WTC11 (cell line): Measurements from ENCODE around the gene GPR152. TPM values are rescaled to one million over a fixed set of nuclear protein-coding genes. Genes with fewer than 3 reads are reported as not detected.
A peak's percentile ranks its signal among the peaks of the same experiment; 100 is the strongest.

Source experiments
- ATAC-seq: fragments of 200-7000 bp; cut with Tn5 transposase; 2 replicates; pipeline ENCODE4 v1.10.0; 2021; ENCODE audit warnings: mild to moderate bottlenecking, moderate library complexity
- CTCF ChIA-PET: fragments of 300-600 bp; sonication (Branson Sonifier 250); formaldehyde crosslinking; loops from one replicate; lab custom pipeline; 2021; ENCODE audit warnings: antibody characterized with exemption; lab: Charles Lee
- POLR2A ChIA-PET: fragments of 350-600 bp; sonication (Branson Sonifier 250); formaldehyde crosslinking; loops from one replicate; lab custom pipeline; 2021; ENCODE audit warnings: antibody characterized with exemption; lab: Charles Lee
- DNase-seq: peaks from one replicate; pipeline ENCODE4 v3.0.0; 2021; ENCODE audit warnings: low spot score
- H3K27ac Mint-ChIP-seq: 2 replicates; pipeline ENCODE4 v1.8.0; 2021; ENCODE audit warnings: mixed read lengths
- H3K27me3 Mint-ChIP-seq: 2 replicates; pipeline ENCODE4 v1.8.0; 2021; ENCODE audit warnings: low read depth, mild to moderate bottlenecking, moderate library complexity, mixed read lengths
- H3K36me3 Mint-ChIP-seq: 2 replicates; pipeline ENCODE4 v1.8.0; 2021; ENCODE audit warnings: mixed read lengths
- H3K4me1 Mint-ChIP-seq: 2 replicates; pipeline ENCODE4 v1.8.0; 2022; ENCODE audit warnings: mixed read lengths
- H3K4me3 Mint-ChIP-seq: 2 replicates; pipeline ENCODE4 v1.8.0; 2021; ENCODE audit warnings: mild to moderate bottlenecking, moderate library complexity, mixed read lengths
- H3K9me3 Mint-ChIP-seq: 2 replicates; pipeline ENCODE4 v1.8.0; 2021; ENCODE audit warnings: mixed read lengths
- ATF3 ChIP-seq: sonication (generic); formaldehyde crosslinking; conservative IDR thresholded peaks from 2 replicates; pipeline ENCODE4 v1.8.1; 2022; ENCODE audit warnings: mild to moderate bottlenecking, missing genetic modification reagents
- CDX4 ChIP-seq: fragments of 250-450 bp; sonication (Bioruptor Pico); IDR thresholded peaks from 2 replicates; pipeline ENCODE4 v1.9.0; 2021; ENCODE audit warnings: moderate library complexity, mild to moderate bottlenecking, inconsistent platforms, borderline replicate concordance
- E2F4 ChIP-seq: sonication (generic); formaldehyde crosslinking; IDR thresholded peaks from 2 replicates; pipeline ENCODE4 v1.8.1; 2022; ENCODE audit warnings: low read depth, mild to moderate bottlenecking, moderate library complexity, missing genetic modification reagents, borderline replicate concordance
- ELF4 ChIP-seq: sonication (generic); formaldehyde crosslinking; IDR thresholded peaks from 2 replicates; pipeline ENCODE4 v1.8.1; 2022; ENCODE audit warnings: low read depth, mild to moderate bottlenecking, moderate library complexity, missing genetic modification reagents
- EMX1 ChIP-seq: fragments of 250-450 bp; sonication (Bioruptor Pico); IDR thresholded peaks from 2 replicates; pipeline ENCODE4 v1.8.0; 2021; ENCODE audit warnings: mild to moderate bottlenecking
- ETV6 ChIP-seq: sonication (generic); formaldehyde crosslinking; IDR thresholded peaks from 2 replicates; pipeline ENCODE4 v1.8.1; 2022; ENCODE audit warnings: mild to moderate bottlenecking, missing genetic modification reagents
- FOXP1 ChIP-seq: sonication (generic); formaldehyde crosslinking; IDR thresholded peaks from 2 replicates; pipeline ENCODE4 v1.8.0; 2022; ENCODE audit warnings: missing genetic modification reagents, mild to moderate bottlenecking, moderate library complexity, borderline replicate concordance
- GABPB1 ChIP-seq: sonication (generic); formaldehyde crosslinking; IDR thresholded peaks from 2 replicates; pipeline ENCODE4 v1.8.1; 2023; ENCODE audit warnings: mild to moderate bottlenecking, missing genetic modification reagents
- HMGA2 ChIP-seq: fragments of 250-450 bp; sonication (Bioruptor Pico); IDR thresholded peaks from 2 replicates; pipeline ENCODE4 v1.4.0; 2021; ENCODE audit warnings: mild to moderate bottlenecking, moderate library complexity
- JUN ChIP-seq: sonication (generic); formaldehyde crosslinking; IDR thresholded peaks from 2 replicates; pipeline ENCODE4 v1.8.0; 2023; ENCODE audit warnings: mild to moderate bottlenecking, missing genetic modification reagents
- NFE2L1 ChIP-seq: sonication (generic); formaldehyde crosslinking; IDR thresholded peaks from 2 replicates; pipeline ENCODE4 v1.8.1; 2023; ENCODE audit warnings: missing genetic modification reagents
- NR2C2 ChIP-seq: sonication (generic); formaldehyde crosslinking; IDR thresholded peaks from 2 replicates; pipeline ENCODE4 v1.8.0; 2022; ENCODE audit warnings: mild to moderate bottlenecking, missing genetic modification reagents
- PRDM15 ChIP-seq: sonication (generic); formaldehyde crosslinking; IDR thresholded peaks from 2 replicates; pipeline ENCODE4 v1.8.0; 2022; ENCODE audit warnings: missing genetic modification reagents
- PRRX2 ChIP-seq: fragments of 250-450 bp; sonication (Bioruptor Pico); IDR thresholded peaks from 2 replicates; pipeline ENCODE4 v1.8.0; 2021; ENCODE audit warnings: mild to moderate bottlenecking
- SOX15 ChIP-seq: fragments of 250-450 bp; sonication (Bioruptor Pico); IDR thresholded peaks from 2 replicates; pipeline ENCODE4 v1.9.0; 2021; ENCODE audit warnings: mild to moderate bottlenecking
- USF2 ChIP-seq: sonication (generic); formaldehyde crosslinking; IDR thresholded peaks from 2 replicates; pipeline ENCODE4 v1.8.1; 2023; ENCODE audit warnings: mild to moderate bottlenecking, missing genetic modification reagents, moderate library complexity
- ZBTB21 ChIP-seq: sonication (generic); formaldehyde crosslinking; IDR thresholded peaks from 2 replicates; pipeline ENCODE4 v1.8.1; 2023; ENCODE audit warnings: mild to moderate bottlenecking, missing genetic modification reagents, borderline replicate concordance
- ZNF138 ChIP-seq: sonication (generic); formaldehyde crosslinking; conservative IDR thresholded peaks from 2 replicates; pipeline ENCODE4 v1.8.1; 2022; ENCODE audit warnings: mild to moderate bottlenecking, moderate library complexity, missing genetic modification reagents
- ZNF219 ChIP-seq: sonication (generic); formaldehyde crosslinking; IDR thresholded peaks from 2 replicates; pipeline ENCODE4 v1.8.0; 2023; ENCODE audit warnings: missing genetic modification reagents, mild to moderate bottlenecking, borderline replicate concordance
- ZNF263 ChIP-seq: sonication (generic); formaldehyde crosslinking; IDR thresholded peaks from 2 replicates; pipeline ENCODE4 v1.8.1; 2022; ENCODE audit warnings: low read depth, mild to moderate bottlenecking, moderate library complexity, missing genetic modification reagents
- ZSCAN18 ChIP-seq: fragments of 250-450 bp; sonication (Bioruptor Pico); IDR thresholded peaks from 2 replicates; pipeline ENCODE4 v2.1.2; 2022; ENCODE audit warnings: mild to moderate bottlenecking, moderate library complexity
- total RNA-seq: library from RNA; stranded (reverse); gene quantifications from 3 replicates; pipeline ENCODE4 v1.2.3, GENCODE V29; 2021
- TF ChIP-seq, protein P1 (sequence below): sonication (generic); formaldehyde crosslinking; IDR thresholded peaks from 2 replicates; pipeline ENCODE4 v1.8.1; 2023; ENCODE audit warnings: mild to moderate bottlenecking, missing genetic modification reagents
- TF ChIP-seq, protein P2 (sequence below): sonication (generic); formaldehyde crosslinking; IDR thresholded peaks from 2 replicates; pipeline ENCODE4 v1.8.1; 2023; ENCODE audit warnings: mild to moderate bottlenecking, missing genetic modification reagents

The GPR152 gene
- total RNA-seq, 1 experiment from 2014 or later = not detected

DNA sequence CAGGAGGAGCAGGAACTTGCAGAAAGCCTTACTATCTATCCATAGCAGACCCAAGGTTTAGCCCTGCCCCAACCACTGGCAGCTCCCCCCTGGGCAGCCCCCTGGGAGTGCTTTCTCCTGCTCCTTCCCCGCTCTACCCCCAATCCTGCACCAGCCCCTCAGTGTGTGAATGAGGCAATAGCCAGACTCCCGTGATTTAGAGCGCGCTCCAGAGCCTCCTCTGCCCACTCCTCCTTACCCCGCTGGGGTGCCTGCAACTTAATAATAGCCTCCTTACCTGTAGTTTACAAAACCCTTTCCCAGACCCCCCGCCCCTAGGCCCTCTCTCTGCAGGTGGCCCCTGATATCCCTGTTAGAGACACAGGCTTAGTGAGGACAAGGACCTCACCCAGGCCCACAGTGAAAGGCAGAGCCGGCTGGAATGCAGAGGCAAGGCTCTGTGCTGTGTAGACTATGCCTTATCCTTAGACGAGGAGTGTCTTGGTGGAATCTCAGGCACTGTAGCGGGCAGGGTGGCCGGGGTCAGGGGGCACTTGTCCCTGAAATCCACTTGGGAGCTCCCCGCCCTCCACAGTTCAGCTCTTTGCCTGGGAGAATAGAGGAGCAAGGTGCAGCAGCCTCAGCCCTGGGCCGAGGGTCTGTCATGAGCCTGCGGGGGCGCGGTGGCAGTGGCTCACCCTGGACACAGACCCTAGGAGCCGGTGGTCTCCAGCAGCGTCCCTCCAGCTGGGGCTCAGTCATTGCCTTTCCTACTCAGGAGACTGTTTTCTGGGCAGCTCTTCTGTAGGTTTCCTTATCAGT is 41.3 kb downstream of the GPR152 start:
- no peak overlapping the region for H3K27ac Mint-ChIP-seq
- ChIA-PET CTCF (no interaction called here), POLR2A (no interaction called here)
- TF ChIP-seq ETV6 (CRISPR knock-in tag) (no peak), ZNF263 (CRISPR knock-in tag) (no peak), PRRX2 (no peak), SOX15 (CRISPR knock-in tag) (no peak), GABPB1 (CRISPR knock-in tag) (no peak), USF2 (CRISPR knock-in tag) (no peak), ZSCAN18 (CRISPR knock-in tag) (no peak), HMGA2 (no peak), EMX1 (CRISPR knock-in tag) (no peak), ZNF138 (CRISPR knock-in tag) (no peak), CDX4 (CRISPR knock-in tag) (no peak), ELF4 (CRISPR knock-in tag) (no peak), NR2C2 (CRISPR knock-in tag) (no peak), JUN (CRISPR knock-in tag) (no peak), PRDM15 (CRISPR knock-in tag) (no peak)
- peaks cover 21% of the 10 kb centered on the region for H3K27me3 Mint-ChIP-seq
- H3K4me3 Mint-ChIP-seq = no peak overlapping the region
- no peaks in the 10 kb centered on the region for H3K9me3 Mint-ChIP-seq
- peaks cover 19% of the 10 kb centered on the region for H3K4me1 Mint-ChIP-seq
- ATAC-seq (no peak), DNase-seq (no peak)
- no peaks in the 10 kb centered on the region for H3K36me3 Mint-ChIP-seq

DNA sequence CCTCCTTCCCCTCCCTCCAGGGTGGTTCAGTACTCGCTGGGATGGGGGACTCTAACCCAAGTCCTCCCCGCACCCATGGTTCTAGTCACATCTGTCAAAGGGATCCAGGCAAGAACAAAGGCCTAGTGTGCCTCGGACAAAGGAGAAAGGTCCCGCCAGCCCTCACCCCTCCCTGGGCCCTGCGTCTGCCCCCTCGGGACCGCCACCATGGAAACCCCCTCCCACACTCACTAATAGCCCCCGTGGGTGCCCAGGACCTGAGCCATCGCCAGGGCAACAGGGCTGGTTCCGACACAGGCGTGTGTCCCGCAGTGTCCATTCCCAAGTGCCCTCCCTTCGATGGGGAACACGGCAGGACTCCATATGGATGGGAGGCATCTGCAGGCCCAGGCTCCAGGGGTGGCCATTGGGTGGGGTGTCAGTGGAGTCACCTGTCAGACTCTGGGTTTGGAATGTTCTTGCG is 42.1 kb downstream of the GPR152 start:
- Mint-ChIP-seq H3K9me3 (no peaks in the 10 kb centered on the region), H3K36me3 (no peaks in the 10 kb centered on the region), H3K4me3 (0 out of 2 replicates have a peak overlapping the region, but pooled peaks have one; percentile 22), H3K27ac (no peak overlapping the region), H3K27me3 (peaks cover 21% of the 10 kb centered on the region), H3K4me1 (peaks cover 16% of the 10 kb centered on the region)
- TF ChIP-seq FOXP1 (0 out of 2 replicates have a peak, but pooled peaks have one; percentile 12), ZNF263 (CRISPR knock-in tag) (no peak), ATF3 (CRISPR knock-in tag) (no peak), NFE2L1 (no peak), E2F4 (CRISPR knock-in tag) (no peak), ZNF219 (CRISPR knock-in tag) (no peak), ZBTB21 (CRISPR knock-in tag) (no peak)
- TF ChIP-seq, protein P1, sequence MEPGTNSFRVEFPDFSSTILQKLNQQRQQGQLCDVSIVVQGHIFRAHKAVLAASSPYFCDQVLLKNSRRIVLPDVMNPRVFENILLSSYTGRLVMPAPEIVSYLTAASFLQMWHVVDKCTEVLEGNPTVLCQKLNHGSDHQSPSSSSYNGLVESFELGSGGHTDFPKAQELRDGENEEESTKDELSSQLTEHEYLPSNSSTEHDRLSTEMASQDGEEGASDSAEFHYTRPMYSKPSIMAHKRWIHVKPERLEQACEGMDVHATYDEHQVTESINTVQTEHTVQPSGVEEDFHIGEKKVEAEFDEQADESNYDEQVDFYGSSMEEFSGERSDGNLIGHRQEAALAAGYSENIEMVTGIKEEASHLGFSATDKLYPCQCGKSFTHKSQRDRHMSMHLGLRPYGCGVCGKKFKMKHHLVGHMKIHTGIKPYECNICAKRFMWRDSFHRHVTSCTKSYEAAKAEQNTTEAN (CRISPR knock-in tag) = no peak
- TF ChIP-seq, protein P2, sequence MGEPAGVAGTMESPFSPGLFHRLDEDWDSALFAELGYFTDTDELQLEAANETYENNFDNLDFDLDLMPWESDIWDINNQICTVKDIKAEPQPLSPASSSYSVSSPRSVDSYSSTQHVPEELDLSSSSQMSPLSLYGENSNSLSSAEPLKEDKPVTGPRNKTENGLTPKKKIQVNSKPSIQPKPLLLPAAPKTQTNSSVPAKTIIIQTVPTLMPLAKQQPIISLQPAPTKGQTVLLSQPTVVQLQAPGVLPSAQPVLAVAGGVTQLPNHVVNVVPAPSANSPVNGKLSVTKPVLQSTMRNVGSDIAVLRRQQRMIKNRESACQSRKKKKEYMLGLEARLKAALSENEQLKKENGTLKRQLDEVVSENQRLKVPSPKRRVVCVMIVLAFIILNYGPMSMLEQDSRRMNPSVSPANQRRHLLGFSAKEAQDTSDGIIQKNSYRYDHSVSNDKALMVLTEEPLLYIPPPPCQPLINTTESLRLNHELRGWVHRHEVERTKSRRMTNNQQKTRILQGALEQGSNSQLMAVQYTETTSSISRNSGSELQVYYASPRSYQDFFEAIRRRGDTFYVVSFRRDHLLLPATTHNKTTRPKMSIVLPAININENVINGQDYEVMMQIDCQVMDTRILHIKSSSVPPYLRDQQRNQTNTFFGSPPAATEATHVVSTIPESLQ (CRISPR knock-in tag) = no peak
- CTCF ChIA-PET = no interaction called here
- POLR2A ChIA-PET = no interaction called here
- ATAC-seq = no peak
- no peak for DNase-seq
